ENCODE data around the gene SLC30A2.

The SLC30A2 gene

GRCh38 chr1:26020941-26021646 is 24.8 kb downstream of the SLC30A2 start:
- no peak overlapping the region for H3K27ac ChIP-seq
- no peak for TF ChIP-seq ZFX (IDR thresholded peaks at IDR 0.05; ENCODE audit: borderline replicate concordance)
- TF ChIP-seq, protein P1, sequence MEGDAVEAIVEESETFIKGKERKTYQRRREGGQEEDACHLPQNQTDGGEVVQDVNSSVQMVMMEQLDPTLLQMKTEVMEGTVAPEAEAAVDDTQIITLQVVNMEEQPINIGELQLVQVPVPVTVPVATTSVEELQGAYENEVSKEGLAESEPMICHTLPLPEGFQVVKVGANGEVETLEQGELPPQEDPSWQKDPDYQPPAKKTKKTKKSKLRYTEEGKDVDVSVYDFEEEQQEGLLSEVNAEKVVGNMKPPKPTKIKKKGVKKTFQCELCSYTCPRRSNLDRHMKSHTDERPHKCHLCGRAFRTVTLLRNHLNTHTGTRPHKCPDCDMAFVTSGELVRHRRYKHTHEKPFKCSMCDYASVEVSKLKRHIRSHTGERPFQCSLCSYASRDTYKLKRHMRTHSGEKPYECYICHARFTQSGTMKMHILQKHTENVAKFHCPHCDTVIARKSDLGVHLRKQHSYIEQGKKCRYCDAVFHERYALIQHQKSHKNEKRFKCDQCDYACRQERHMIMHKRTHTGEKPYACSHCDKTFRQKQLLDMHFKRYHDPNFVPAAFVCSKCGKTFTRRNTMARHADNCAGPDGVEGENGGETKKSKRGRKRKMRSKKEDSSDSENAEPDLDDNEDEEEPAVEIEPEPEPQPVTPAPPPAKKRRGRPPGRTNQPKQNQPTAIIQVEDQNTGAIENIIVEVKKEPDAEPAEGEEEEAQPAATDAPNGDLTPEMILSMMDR (IDR thresholded peaks at IDR 0.05) = no peak

- no peak overlapping the region for H3K27ac ChIP-seq
- TF ChIP-seq, protein P1 (IDR thresholded peaks at IDR 0.05) = no peak
- TF ChIP-seq ZFX (IDR thresholded peaks at IDR 0.05; ENCODE audit: borderline replicate concordance) = no peak
These were observed 25.6 kb downstream of the SLC30A2 start for GRCh38 chr1:26020330-26020768.

DNA sequence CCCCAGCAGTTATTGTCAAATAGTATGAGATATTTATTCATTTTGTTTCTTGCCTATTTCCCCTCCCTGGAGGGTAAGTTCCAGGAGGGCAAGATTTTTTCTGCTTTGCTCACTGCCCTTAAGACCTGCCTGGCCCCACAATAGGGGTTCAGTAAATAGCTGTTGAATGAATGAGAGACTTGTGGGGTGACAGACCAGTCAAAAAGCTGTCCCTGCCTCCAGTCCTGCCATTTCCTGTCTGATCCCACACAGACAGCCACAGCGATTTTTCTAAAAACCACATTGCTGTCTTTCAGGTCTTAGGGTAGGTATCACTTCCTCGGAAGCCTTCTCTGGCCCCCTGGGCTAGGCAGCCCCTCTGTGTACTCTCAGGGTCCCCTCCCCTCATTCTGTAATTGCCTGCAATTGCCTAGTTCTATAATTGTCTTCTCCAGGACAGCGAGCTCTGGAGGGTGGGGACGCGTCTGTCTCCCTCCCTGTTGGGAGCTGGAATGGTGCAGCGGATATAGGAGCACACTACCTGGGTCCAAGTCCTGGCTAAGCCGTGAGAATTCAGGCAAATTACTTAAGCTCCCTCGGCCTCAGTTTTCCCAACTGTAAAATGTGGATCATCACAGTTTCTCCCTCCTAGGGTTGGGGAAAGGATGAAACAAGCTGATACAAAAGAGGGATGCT is 26.1 kb downstream of the SLC30A2 start:
- H3K27ac ChIP-seq = no peak overlapping the region
- TF ChIP-seq, protein P1 (IDR thresholded peaks at IDR 0.05) = no peak
- TF ChIP-seq ZFX (IDR thresholded peaks at IDR 0.05; ENCODE audit: borderline replicate concordance) = no peak

DNA sequence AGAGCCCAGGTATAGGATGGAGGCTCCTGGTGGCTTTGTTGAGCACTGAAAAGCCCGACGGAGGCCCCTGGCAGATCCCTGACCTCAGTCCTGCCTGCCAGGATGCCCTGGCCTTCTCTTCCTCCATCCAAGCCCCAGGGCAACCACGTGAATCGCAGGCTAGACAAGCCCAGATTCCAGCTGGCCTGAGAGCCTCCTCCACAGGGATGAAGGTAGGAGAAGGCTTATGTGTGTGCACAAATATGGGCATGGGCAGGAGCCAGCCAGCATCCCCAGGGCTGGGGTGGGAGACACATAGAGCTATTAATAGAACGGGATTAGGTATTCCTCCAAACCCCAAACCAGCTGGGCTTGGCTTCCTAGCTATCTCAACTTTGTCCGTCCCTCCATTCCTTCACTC is 28.3 kb downstream of the SLC30A2 start:
- H3K27ac ChIP-seq = no peak overlapping the region

DNA sequence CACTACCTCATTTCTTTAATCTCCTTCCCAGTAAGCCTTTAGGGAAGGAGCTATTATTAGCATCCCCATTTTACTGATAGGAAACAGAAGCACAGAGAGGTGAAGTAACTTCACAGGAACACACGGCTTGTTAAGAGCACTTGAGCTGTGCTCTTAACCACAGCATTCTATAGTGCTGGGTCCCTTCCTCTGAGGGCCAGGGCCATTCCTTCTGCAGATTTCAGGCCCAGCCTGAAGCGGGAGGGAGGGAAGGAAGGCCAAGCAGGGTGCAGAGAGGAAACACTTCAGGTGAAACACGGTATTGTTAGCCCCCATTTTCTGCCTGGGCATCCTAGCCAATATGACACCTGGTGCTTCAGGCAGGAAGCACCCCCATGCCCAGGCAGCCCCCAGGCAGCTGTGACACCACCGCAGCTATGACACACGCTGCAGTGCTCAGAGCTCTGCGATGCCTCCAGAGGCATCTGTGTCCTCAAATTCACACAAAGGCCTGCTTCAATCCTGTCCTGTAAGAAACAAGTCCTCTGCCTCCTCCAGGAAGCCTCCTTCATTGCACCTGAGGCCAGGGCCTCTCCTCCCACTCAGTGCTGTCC is 28.9 kb downstream of the SLC30A2 start:
- no peak overlapping the region for H3K27ac ChIP-seq
- TF ChIP-seq, protein P1 (IDR thresholded peaks at IDR 0.05) = no peak
- TF ChIP-seq ZFX (IDR thresholded peaks at IDR 0.05; ENCODE audit: borderline replicate concordance) = no peak

More for the DNA sequence above, 28.3 kb downstream of the SLC30A2 start:
- TF ChIP-seq ZFX (IDR thresholded peaks at IDR 0.05; ENCODE audit: borderline replicate concordance) = no peak
- TF ChIP-seq, protein P1 (IDR thresholded peaks at IDR 0.05) = no peak

- no peak overlapping the region for H3K27ac ChIP-seq
- no peak for TF ChIP-seq ZFX (IDR thresholded peaks at IDR 0.05; ENCODE audit: borderline replicate concordance)
- TF ChIP-seq, protein P1 (IDR thresholded peaks at IDR 0.05) = no peak
These were observed 29.5 kb downstream of the SLC30A2 start for GRCh38 chr1:26016258-26016952.

Data from 22Rv1 (cell line).